Measurements from ENCODE around the gene DOCK11. TPM values are rescaled to one million over a fixed set of nuclear protein-coding genes. Genes with fewer than 3 reads are reported as not detected.

DOCK11 gene
- total and polyA plus RNA-seq, 2 experiments from 2014 or later = 11.7 to 21.9 TPM

DNA sequence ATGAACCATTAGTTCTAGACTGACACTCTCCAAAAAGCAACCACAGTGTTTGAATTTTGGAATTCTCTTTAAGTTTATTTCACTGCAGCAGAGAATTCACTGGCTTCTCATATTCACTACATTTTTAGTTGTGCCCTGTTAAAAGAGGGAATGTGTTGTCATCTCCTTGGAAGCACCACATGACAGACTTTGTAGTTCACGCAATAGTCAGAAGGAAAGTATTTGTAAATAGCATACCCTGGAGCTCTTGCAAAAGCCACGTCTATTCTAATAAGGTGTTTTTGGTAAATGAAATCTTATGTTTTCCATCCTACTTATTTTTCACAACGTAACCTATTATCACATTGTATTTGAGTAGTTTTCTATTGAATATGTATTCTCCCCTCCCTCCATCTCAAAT is 25.8 kb downstream of the DOCK11 start:
- Histone ChIP-seq H2AFZ (no peak overlapping the region), H3K4me2 (ENCODE audit: unreplicated experiment) (peak overlapping the region; percentile 83), H3K9me2 (ENCODE audit: insufficient read depth) (no peaks in the 10 kb centered on the region), H3K4me1 (ENCODE audit: insufficient read depth) (peaks cover 41% of the 10 kb centered on the region), H4K20me1 (ENCODE audit: insufficient read depth) (no peaks in the 10 kb centered on the region), H3K79me2 (ENCODE audit: insufficient read depth) (peaks cover 27% of the 10 kb centered on the region), H3K9me3 (ENCODE audit: low read depth) (no peaks in the 10 kb centered on the region), H3K36me3 (ENCODE audit: low read depth) (no peaks in the 10 kb centered on the region), H3K4me3 (peak overlapping the region; percentile 54), H3F3A (ENCODE audit: insufficient read depth) (peaks cover 24% of the 10 kb centered on the region), H3K9ac (peak overlapping the region; percentile 81), H3K27me3 (replicated peaks; ENCODE audit: insufficient read depth) (no peaks in the 10 kb centered on the region), H3K27ac (peak overlapping the region; percentile 99)
- TF ChIP-seq EZH2 (IDR thresholded peaks at IDR 0.05; ENCODE audit: insufficient read depth, poor library complexity, severe bottlenecking) (no peak), EZH2phosphoT487 (IDR thresholded peaks at IDR 0.05; ENCODE audit: insufficient read depth, low read depth) (no peak)
- peak; percentile 82 for DNase-seq
- WGBS, 2 experiments (ENCODE audit: low coverage in 1 of 2, low lambda C conversion rate in 2 of 2, missing lambda C conversion rate in 2 of 2) = 3 to 6% methylated on average over 2 to 3 of the region's 3 CpGs
- in situ Hi-C loops (cut with MboI) = no loop called here

GRCh38 chrX:118522230-118522926 is 26.8 kb downstream of the DOCK11 start:
- peaks cover 21% of the 10 kb centered on the region for H3K79me2 ChIP-seq (ENCODE audit: insufficient read depth)

GRCh38 chrX:118523920-118524319 is 28.3 kb downstream of the DOCK11 start:
- H3F3A ChIP-seq (ENCODE audit: insufficient read depth) = peaks cover 24% of the 10 kb centered on the region
- H3K9me3 ChIP-seq (ENCODE audit: low read depth) = no peaks in the 10 kb centered on the region
- in situ Hi-C loops (cut with MboI) = no loop called here
- DNase-seq = peak; percentile 15
- peaks cover 41% of the 10 kb centered on the region for H3K4me1 ChIP-seq (ENCODE audit: insufficient read depth)
- TF ChIP-seq EZH2 (IDR thresholded peaks at IDR 0.05; ENCODE audit: insufficient read depth, poor library complexity, severe bottlenecking) (no peak), EZH2phosphoT487 (IDR thresholded peaks at IDR 0.05; ENCODE audit: insufficient read depth, low read depth) (no peak)
- H3K27me3 ChIP-seq (replicated peaks; ENCODE audit: insufficient read depth) = no peaks in the 10 kb centered on the region
- H3K36me3 ChIP-seq (ENCODE audit: low read depth) = no peaks in the 10 kb centered on the region
- H3K27ac ChIP-seq = no peak overlapping the region
- H3K9me2 ChIP-seq (ENCODE audit: insufficient read depth) = no peaks in the 10 kb centered on the region
- no peaks in the 10 kb centered on the region for H4K20me1 ChIP-seq (ENCODE audit: insufficient read depth)
- H2AFZ ChIP-seq = no peak overlapping the region
- H3K79me2 ChIP-seq (ENCODE audit: insufficient read depth) = peaks cover 12% of the 10 kb centered on the region; the same call in 1 of the 2 replicates
- no peak overlapping the region for H3K4me3 ChIP-seq
- H3K4me2 ChIP-seq (ENCODE audit: unreplicated experiment) = no peak overlapping the region
- WGBS, 2 experiments (ENCODE audit: low coverage in 1 of 2, low lambda C conversion rate in 2 of 2, missing lambda C conversion rate in 2 of 2) = 35 to 44% methylated on average over 4 of the region's 4 CpGs
- no peak overlapping the region for H3K9ac ChIP-seq

More at GRCh38 chrX:118522230-118522926, 26.8 kb downstream of the DOCK11 start:
- Histone ChIP-seq H3K9me3 (ENCODE audit: low read depth) (no peaks in the 10 kb centered on the region), H3K4me1 (ENCODE audit: insufficient read depth) (peaks cover 41% of the 10 kb centered on the region), H3K9me2 (ENCODE audit: insufficient read depth) (no peaks in the 10 kb centered on the region), H3K27me3 (replicated peaks; ENCODE audit: insufficient read depth) (no peaks in the 10 kb centered on the region), H3K9ac (peak overlapping the region; percentile 81), H3K36me3 (ENCODE audit: low read depth) (no peaks in the 10 kb centered on the region), H3K4me2 (ENCODE audit: unreplicated experiment) (peak overlapping the region; percentile 83), H4K20me1 (ENCODE audit: insufficient read depth) (no peaks in the 10 kb centered on the region), H3F3A (ENCODE audit: insufficient read depth) (peaks cover 24% of the 10 kb centered on the region), H2AFZ (no peak overlapping the region), H3K27ac (peak overlapping the region; percentile 99), H3K4me3 (no peak overlapping the region)
- WGBS, 2 experiments (ENCODE audit: low coverage in 1 of 2, low lambda C conversion rate in 2 of 2, missing lambda C conversion rate in 2 of 2) = 97% methylated on average over 3 of the region's 3 CpGs
- DNase-seq = peak; percentile 19
- in situ Hi-C loops (cut with MboI) = no loop called here
- TF ChIP-seq EZH2phosphoT487 (IDR thresholded peaks at IDR 0.05; ENCODE audit: insufficient read depth, low read depth) (no peak), EZH2 (IDR thresholded peaks at IDR 0.05; ENCODE audit: insufficient read depth, poor library complexity, severe bottlenecking) (no peak)

- Histone ChIP-seq H3K4me1 (ENCODE audit: insufficient read depth) (peaks cover 40% of the 10 kb centered on the region), H2AFZ (no peak overlapping the region), H3K27ac (no peak overlapping the region), H3K79me2 (ENCODE audit: insufficient read depth) (peaks cover 8% of the 10 kb centered on the region; the same call in 1 of the 2 replicates), H3K9ac (no peak overlapping the region), H3K9me3 (ENCODE audit: low read depth) (no peaks in the 10 kb centered on the region), H3K36me3 (ENCODE audit: low read depth) (no peaks in the 10 kb centered on the region), H4K20me1 (ENCODE audit: insufficient read depth) (no peaks in the 10 kb centered on the region), H3K27me3 (replicated peaks; ENCODE audit: insufficient read depth) (no peaks in the 10 kb centered on the region), H3K9me2 (ENCODE audit: insufficient read depth) (no peaks in the 10 kb centered on the region), H3K4me3 (no peak overlapping the region), H3F3A (ENCODE audit: insufficient read depth) (peaks cover 24% of the 10 kb centered on the region), H3K4me2 (ENCODE audit: unreplicated experiment) (no peak overlapping the region)
- in situ Hi-C loops (cut with MboI) = no loop called here
- DNase-seq = no peak
- 62 to 65% methylated on average over 3 of the region's 3 CpGs for WGBS, 2 experiments (ENCODE audit: low coverage in 1 of 2, low lambda C conversion rate in 2 of 2, missing lambda C conversion rate in 2 of 2)
- TF ChIP-seq EZH2 (IDR thresholded peaks at IDR 0.05; ENCODE audit: insufficient read depth, poor library complexity, severe bottlenecking) (no peak), EZH2phosphoT487 (IDR thresholded peaks at IDR 0.05; ENCODE audit: insufficient read depth, low read depth) (no peak)
Observed at GRCh38 chrX:118524344-118524743, 28.7 kb downstream of the DOCK11 start.
